Urothelium cell line (cell line): ENCODE data around the gene TMCO4.

Source experiments
- DNase-seq: peaks from one replicate; pipeline ENCODE4 v3.0.0; 2011; ENCODE audit warnings: low spot score, mixed read lengths
- FAIRE-seq: peaks from 2 replicates; lab custom pipeline; 2011; peaks lifted over from hg19 to GRCh38; lab: Jason Lieb, UNC

Gene TMCO4

DNA sequence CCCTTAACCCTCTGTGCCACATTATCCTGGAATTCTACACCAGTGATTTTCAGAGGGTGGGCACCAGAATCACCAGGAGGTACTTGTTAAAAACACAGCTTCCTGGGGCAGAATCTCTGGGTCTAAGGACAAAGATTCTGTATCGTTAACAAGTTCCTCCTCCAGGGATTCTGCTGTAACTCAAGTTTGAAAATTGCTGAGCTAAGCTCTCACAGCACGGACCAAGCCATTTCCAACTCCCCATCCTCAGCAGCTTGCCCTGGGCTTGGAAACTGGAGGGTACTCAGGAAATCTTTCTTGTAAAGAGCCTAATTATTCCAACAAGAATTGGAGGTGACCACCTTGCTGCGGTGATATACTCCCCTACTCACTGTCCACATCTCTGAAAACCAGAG lies 48.8 kb downstream of the TMCO4 start:
- no peak for FAIRE-seq

DNA sequence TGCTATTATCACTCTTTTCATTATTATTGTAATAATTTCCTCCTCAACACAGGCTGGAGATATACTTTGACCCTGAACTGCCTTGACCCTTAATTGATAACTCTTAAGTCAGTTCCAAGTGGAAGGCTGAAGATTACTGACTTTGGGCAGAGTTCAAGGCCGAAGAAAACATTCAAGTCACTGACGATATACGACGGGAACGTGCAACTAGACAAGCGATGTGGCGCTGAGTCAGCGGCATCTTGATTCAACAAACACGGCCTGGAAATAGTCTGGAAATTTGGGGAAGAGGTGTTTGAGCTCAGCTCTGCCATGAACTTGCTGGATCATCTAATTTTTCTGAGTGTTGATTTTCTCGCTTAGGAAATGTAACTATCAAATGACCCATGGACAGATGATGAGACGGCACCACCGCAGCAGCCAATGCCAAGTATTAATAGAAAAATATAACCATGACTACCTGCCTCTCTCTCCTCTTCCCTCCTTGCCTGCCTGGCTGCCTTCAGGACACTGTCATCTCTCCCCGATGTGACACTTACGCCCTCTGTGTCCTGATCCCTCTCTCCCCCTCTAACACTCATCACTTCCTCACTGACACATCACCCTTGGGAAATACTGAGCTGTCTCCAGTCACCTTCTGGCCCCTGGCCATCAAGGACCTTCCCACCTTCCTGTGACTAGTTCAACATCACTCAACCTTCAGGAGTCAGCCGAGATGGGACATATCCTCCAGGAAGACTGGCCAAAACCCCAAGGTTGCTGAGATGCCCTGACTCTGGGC lies 49.4 kb downstream of the TMCO4 start:
- no peak for DNase-seq
- no peak for FAIRE-seq

More for the DNA sequence above, 48.8 kb downstream of the TMCO4 start:
- DNase-seq = no peak

DNA sequence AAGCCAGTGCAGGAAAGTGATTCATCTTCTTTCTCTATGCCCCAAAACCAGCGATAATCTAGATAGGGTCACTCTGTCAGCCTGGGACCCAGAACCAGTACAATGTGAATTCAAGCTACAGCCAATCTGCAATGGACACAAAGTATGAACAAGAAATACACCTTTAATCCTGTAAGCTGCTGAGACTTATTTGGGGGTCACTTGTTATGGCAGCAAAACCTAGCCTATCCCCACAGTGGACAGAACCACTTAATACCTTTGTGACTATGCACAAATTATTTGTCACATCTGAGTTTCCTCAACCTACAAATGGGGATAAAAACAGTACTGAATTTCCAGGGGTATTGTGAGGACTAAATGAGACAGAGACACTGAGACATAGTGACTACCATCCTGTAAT lies 50.0 kb downstream of the TMCO4 start:
- FAIRE-seq = no peak
- no peak for DNase-seq

DNA sequence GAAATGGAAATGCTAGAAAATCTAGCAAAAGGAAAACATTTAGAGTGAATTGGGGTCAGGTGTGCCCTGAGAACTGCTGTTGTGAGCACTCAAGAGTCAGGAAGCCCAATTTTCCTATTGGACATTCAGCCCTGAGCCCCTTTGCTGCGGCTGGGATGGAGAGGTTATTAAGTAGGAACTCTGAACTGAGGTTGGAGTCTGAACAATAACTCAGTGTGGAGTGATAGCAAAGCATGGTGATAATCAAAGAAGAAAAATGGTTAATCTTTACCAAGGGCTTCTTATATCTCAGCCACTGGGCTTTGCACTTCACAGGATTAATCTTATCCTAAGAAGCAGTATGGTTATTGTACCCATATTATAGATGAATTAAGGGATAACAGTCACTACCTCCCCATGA lies 52.0 kb downstream of the TMCO4 start:
- DNase-seq = no peak

DNA sequence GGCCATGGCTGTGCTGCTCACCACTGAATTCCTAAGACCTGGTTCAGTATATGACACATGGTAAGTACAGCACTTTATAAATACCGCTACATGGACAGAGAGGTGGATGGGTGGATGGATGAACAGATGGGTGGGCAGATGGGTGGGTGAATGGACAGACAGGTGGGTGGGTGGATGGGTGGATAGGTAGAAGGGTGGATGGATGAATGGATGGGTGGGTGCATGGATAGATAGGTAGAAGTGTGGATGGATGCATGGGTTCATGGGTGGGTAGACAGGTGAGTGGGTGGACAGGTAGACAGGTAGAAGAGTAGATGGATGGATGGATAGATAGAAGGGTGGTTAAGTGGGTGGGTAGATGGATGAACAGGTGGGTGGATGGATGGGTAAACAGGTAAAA lies 54.8 kb downstream of the TMCO4 start:
- FAIRE-seq = no peak

More for the DNA sequence above, 52.0 kb downstream of the TMCO4 start:
- FAIRE-seq = no peak

DNA sequence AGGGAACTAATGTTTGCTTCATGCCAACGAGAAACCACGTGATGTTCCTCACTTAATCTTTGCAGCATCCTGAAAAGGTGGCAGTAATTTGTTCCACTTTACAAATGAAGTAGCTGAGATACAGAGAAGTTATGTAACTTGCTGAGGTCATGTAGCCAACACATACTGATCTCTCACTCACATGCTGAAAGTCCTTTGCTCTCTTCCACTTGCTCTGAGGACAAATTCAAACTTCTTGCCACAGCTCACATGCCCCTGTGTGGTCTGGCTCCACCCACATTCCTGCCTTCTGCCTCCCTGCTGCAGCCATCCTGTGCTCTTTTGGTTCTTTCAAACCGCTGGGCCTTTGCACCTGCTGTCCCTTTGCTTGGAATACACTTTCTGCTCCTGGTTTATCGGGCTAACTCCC lies 55.4 kb downstream of the TMCO4 start:
- no peak for DNase-seq
- no peak for FAIRE-seq

More for the DNA sequence above, 54.8 kb downstream of the TMCO4 start:
- DNase-seq = no peak

DNA sequence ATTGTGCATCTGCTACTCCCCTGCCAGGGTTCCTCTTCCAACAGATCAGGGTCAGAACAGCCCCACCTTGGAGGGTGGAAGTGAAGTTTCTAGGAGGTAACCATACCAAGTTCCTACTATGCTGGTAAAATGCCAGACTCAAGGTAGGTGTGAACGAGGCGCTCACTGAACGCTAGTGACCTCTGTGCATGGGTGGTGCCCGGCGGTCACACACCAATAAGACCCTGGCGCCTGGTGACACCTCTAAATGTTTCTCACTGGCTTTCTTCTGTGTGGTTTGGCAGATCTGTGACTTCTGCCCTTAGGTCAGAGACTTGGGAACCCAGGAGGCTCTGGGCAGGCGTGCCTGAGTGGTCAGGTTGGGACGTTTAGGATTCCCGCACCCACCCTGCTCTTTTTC lies 55.9 kb downstream of the TMCO4 start:
- FAIRE-seq (no peak), DNase-seq (no peak)

DNA sequence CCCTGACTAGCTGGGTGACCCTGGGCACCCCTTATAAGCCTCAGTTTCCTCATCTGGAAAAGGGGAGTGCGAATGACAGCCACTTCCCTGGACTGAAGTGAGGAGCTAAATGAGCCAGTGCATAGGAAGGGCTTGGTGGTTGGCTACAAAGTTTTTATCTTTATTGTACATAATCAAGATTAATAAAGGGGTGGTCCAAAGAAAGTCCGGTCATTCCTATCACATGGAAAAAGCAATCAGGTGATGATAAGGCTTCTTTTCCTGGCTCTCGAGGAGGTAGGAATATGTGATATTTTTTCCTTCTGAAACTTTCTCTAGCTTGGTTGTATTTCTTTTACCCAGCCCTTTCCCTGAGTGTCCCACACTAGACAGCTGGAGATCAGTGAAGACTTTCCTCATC lies 56.5 kb downstream of the TMCO4 start:
- FAIRE-seq (no peak), DNase-seq (no peak)

DNA sequence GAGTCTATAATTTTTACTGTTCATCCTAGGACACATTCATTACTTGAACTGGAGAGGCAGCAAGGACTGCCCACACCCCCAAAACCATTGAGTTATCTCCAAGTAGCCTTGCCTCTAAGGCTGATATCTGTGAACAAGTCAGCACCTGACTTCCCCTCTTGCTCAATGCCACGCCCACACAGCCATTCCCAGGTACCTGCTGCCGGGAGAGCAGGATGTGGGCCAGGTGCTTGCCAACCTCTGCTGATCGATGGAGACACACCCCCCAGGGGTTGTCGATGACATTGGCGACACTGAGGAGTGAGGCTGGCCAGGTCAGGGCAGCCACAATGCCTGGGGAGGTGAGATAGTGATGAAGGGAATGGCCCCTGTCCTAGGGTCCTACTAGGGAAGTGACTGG lies 60.1 kb downstream of the TMCO4 start:
- DNase-seq = no peak
- no peak for FAIRE-seq

DNA sequence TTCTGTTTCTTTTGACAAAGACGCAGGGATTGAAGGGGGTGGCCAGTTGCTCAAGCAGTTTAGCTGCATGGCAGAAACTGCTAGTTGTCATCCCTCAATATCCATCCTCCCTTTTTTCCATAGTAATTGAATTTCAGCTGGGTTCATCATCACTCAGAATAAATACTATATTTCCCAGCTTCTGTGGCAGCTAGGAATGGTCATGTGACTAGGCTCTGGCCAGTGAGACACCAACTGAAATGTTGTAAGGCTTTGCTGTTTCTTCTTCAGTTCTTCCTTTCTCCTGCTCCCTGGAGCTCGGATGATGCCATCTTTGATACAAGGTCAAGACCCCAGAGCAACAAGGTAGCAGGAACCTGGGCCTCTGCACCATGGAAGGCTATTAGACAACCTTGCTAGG lies 61.0 kb downstream of the TMCO4 start:
- FAIRE-seq = no peak
- DNase-seq = no peak

DNA sequence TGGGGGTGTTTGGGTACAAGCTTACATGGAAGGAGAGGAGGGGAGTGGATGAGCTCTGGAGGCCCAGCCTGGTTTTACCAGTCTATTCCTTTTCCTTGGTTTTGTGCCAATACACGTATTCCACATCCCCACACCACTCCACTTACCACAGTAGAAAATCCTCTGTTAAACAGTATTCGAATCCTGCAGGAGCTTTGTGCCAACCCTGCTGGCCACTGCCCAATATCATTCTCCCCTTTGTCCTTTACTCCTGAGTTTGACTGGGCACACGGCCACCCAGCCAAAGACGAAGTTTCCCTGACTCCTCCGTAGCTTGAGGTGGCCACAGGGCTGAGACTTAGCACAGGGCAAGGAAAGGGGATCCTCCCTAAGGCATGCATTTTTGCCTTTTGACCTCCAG lies 61.6 kb downstream of the TMCO4 start:
- FAIRE-seq = no peak
- no peak for DNase-seq

DNA sequence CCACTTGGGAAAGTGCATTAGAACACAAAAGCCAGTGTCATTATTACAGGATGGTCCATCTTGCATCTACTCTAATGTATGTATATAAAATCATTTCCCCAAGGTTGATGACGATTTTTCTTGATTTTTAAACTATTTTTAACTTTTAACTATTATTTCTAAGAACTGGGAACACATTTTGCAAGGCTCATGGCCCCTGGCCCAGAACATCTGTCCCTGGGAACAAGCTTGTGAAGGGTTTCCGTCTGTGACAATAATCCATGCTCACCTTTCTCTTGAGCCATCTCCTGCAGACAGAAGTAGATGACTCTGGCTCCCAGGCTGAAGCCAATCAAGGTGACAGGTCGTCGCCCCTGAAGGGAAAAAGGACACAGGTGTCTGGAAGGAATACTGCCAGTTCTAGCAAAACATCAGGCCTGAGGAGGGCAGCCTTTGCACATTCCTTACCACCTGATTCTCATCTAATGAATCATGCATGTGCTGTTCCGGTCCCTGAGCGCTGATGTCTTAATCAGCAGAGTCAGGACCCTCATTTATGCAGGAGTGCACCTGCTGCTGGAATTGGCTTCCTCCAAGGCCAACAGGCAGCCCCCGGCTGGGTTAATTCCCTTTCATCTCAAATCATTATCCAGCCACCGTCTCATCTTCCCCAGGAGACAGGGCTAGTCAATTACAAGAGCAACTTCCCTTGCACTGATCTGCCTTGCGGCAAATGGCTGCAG lies 62.5 kb downstream of the TMCO4 start:
- FAIRE-seq (no peak), DNase-seq (peak; percentile 66)

DNA sequence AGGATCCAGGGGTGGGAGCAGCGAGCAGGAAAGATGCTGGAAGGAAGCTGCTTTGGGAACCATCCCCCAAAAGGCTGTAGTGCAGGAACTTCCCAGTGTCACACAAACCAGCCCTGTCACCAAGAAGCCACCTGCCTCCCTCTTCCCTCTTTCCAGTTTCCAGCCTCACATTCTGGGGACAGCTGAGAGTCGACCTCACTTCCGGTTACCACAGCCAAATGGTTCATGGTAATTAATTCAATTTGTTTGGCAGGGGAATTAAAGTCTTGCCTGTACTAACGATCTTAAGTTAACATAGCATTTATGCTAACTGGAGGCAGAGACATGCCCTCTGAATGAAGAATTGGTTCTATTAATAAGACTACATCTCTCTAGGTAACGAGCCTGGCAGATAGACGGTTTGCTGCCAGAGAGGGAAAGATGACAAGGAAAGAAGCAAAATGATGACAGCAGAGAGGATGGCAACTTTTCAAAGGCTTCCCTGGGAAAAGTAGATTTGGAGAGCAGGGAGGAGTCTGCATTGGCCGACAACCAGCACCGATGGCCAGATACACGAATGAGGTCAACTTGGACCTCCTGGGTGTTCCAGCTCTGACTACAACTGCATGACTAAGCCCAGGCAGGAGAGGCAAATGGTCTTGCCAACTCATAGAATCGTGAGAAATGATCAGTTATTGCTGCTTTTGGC lies 64.1 kb downstream of the TMCO4 start:
- no peak for FAIRE-seq
- peak; percentile 31 for DNase-seq

DNA sequence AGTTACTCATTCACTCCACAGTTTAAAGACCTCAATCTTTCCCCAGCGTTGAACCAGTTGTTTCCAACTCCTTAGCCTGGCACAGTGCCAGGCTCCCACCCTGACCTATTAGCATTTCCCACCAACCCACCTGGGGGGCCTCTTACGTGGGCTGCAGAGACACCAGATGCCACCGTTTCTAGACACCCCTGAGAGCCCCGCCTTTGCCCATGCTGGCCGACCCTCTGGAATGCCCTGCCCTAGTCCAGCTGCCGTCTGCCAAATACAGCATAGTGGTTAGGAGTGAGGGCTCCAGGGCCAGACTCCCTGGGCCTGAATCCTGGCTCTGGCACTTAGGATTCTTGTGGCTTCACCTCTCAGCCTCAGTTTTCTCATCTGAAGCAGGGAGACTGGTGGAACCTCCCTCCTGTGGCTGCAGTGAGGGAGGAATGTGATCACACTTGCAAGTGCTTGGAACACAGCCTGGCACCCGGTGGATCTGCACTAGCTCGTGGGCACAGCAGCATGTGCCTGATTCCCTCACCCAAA lies 65.2 kb downstream of the TMCO4 start:
- FAIRE-seq = no peak
- peak; percentile 11 for DNase-seq

DNA sequence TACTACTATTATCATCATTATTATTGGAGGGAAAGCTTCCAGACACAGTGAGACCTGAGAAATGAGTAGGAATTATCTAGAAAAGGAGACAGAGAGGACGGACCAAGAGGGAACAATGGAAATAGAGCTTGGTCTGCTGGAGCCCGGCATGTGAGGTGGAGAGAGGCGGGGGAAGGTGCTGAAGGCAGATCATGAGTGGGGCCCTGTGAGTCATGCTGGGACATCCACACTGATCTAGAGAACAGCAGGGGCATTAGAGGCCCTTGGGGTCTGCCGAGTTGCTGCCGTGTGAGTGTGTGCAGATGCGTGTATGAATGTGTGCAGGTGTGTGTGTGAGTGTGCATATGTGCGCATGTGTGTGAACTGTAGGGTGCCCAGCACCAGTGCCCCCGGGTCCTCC lies 65.7 kb downstream of the TMCO4 start:
- DNase-seq (no peak), FAIRE-seq (no peak)

DNA sequence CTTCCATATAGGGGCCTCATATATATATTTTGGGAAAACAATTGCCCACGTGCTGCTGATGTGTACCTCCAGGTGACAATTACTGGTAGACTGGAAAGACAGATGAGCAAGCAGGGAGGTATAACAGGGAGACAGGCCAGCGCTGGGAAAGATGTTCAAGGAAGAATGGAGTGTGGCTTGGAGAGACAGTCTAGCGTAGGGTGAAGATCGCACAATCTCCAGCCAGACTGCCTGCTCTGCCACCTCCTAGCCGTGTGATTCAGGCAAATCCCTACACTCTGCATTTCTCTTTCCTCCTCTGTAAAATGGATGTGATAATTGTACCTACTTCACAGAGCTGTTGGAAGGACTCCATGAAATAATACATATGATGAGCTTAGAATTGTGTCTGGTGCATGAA lies 66.1 kb downstream of the TMCO4 start:
- FAIRE-seq (no peak), DNase-seq (no peak)

DNA sequence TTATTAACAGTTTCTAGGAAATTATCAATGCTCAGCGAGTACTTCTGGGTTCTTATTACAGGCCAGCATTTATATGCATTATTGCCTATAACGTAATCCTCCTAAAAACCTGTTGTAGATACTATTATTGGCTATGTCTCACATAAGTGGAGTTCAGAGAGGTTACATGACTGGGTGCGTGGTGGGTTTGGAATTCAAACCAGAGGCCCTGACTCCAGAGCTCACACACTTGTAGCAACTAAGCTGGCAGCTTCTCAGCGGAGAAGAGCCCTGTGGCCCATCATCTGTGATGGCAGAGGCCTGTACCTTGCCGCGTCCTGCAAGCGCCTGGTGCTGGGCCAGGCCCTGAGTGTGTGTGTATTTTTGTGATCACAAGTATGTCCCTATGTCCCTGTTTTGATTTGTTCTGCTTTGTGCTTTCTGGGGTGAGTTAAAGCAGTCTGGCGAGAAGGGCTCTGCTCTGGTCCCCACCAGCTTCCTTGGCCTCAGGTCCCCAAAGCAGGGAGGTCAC lies 68.3 kb downstream of the TMCO4 start:
- DNase-seq (no peak), FAIRE-seq (no peak)

DNA sequence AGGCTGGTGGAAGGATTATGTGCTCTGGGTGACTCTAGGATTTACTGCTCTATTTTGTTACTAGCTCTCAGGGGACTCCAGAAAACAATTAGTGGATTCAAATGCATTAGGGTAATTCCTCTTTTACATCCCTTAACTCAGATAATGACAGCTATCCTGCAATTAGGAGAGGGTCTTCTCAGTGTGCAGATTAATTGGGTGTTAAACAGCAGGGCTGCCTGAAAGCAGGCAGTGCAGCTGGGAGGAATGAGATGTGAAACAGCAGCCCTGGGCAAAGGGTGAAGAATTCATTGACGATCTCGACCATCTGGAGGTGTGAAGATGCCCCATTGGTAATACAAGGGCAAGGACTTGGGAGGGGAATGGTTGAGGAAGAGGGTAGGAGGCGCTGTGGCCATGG lies 68.9 kb downstream of the TMCO4 start:
- DNase-seq (no peak), FAIRE-seq (no peak)

DNA sequence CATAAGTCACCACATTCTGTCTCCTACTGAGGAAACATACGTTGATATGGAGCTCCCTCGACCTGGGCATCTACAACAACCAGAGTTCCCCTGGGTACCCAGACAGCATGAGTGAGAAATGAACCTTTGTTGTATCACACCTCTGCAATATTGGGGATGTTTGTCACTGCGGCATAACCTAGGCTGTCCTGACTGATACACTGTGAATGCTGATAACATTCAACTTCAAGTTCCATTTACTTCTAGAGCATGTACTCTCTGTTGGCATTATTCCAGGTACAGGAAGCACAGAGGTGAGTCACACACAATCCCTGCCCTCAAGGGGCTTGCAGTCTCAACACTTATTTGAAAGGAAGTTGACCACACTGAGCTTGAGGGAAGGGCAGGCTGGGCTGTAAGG lies 69.5 kb downstream of the TMCO4 start:
- DNase-seq = no peak
- no peak for FAIRE-seq

DNA sequence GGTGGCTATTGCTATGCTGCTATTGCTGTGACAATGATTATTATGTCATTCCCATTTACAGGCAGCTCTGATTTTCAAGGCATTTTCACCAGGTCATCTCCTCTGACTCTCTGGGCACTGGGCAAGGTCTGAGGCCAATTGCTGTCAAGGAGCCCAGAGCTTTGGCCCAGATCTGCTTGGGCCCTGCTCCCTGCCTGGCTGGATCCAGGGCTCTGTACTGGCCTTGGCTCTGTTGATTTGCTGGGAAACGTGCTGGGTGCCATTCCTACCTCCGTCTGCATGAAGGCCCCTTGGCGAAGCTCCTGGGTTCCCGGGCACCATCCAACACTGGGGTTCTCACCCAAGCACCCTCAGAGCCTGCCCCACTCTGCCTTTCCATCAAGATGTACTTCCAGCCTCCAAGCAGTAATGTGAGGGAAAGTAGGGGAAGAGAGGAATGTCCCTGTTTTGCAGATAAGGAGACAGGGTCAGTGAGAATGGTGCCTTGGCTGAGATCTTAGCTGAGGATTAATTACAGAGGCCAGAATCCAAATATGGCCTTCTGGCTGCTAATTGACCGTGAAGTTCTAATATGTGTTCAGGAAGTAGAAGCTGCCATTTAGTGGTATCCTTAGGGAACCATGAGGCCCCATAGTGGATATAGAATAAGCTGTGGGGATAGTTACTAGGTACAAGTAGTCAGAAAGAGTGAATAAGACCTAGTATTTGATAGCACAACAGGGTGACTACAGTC lies 71.1 kb downstream of the TMCO4 start:
- FAIRE-seq (no peak), DNase-seq (no peak)

DNA sequence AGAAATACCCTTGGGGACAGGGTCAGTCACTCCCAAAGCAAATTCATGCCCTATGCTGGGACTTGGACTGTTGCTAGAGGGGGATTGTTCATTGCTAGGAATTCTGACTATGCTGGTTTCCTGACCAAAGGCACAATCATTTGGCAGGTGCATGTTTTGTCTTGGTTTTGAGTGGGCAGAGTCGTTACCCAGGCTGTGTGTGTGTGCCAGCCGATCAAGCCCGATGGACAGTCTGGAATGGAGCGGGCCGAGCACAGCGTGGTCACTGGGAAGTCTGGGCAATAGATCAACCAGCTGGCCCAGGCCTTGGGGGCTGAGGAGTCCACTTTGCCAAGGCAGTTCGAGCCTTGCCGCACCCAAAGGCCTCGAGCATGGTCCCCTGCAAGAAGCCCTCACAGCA lies 74.1 kb downstream of the TMCO4 start:
- FAIRE-seq = no peak
- DNase-seq = no peak
